Measurements from ENCODE around the gene KRTAP4-5.
"Not testable (repeated sequence)": the region's sequence is repeated elsewhere in the genome, so short reads cannot be mapped to it uniquely, and the experiment has no call there.

KRTAP4-5 gene

DNA sequence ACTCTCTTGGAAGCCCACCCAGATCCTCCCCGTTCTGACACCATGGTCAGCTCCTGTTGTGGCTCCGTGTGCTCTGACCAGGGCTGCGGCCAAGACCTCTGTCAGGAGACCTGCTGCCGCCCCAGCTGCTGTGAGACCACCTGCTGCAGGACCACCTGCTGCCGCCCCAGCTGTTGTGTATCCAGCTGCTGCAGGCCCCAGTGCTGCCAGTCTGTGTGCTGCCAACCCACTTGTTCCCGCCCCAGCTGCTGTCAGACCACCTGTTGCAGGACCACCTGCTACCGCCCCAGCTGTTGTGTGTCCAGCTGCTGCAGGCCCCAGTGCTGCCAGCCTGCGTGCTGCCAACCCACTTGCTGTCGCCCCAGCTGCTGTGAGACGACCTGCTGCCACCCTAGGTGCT, 44.3 kb downstream of the KRTAP4-5 start, which contains the start of gene KRTAP4-9:
Gene KRTAP4-9, plus strand, starts transcription at position 43 of the 400 bp plus-strand sequence. Its CDS starts 0 bp downstream, at position 43.
- not testable (repeated sequence) for DNase-seq

DNA sequence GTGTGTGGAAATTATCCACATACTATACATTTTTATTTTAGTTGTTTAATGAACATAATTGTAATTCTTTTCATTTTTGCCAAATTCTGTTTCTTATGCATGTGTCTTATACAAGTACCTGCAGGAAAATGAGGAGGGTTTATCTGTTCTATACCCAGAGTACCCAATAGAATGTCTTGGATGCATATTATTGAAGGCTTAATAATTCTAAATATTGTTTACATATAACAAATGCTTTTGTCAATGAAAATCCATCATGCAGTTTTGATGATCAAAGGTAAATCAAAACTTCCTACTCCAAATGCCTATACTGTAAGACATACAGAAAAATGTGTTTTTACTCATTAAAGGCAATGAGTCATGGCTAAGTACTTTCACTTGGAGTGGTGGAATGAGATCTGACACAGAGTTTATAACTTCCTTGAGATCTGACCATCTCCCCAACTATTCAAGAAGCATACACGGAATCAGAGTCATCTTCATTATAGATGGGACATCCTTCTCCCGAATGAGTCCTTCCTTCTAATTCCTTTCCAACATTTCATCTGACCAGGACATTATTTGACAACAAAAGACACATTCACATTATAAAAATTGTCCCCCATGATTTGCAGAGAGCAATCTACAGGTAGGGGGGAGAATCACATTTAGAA, 45.1 kb downstream of the KRTAP4-5 start:
- not testable (repeated sequence) for DNase-seq

DNA sequence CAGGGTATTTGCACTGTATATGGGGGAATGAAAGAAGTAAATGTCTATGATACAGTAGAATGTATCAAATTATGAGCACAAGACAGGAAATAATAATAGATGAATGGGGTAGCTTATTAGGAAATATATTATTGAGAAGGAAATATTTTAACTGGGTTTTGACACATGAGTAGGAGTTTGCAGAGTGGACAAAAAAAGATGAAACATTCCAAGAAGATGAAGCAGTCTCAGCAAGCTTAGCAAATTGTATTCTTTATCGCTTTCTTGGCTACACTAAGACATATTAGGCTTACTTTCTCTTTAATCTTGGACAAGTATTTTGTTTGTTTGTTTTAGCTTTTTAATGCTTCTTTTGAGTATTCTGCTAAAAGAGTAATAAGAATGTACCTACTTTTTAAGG, 45.7 kb downstream of the KRTAP4-5 start:
- no peak for DNase-seq

DNA sequence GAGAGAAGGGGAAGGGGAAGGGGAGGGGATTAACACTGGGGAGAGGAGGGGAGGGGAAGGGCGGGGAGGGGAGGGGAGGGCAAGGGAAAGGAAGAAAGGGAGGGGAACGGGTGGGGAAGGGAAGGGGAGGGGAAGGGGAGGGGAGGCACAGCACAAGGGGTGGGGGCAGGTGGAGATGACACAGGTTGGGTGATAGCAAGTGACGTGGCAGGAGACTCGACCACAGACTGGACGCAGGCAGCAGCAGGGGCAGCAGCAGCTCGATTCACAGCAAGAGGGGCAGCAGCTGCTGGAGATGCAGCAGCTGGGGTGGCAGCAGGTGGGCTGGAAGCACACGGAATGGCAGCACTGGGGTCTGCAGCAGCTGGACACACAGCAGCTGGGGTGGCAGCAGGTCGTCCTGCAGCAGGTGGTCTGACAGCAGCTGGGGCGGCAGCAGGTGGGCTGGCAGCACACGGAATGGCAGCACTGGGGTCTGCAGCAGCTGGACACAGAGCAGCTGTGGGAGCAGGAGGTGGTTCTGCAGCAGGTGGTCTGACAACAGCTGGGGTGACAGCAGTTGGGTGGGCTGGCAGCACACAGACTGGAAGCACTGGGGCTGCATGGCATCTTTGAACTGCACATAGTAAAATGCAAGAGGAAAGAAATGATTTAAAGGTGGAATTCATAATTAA, 47.9 kb downstream of the KRTAP4-5 start, which contains the start of gene KRTAP4-16:
Gene KRTAP4-16, minus strand, starts transcription at position 624 of the 674 bp plus-strand sequence. Its CDS starts 0 bp downstream, at position 624.
- DNase-seq: no peak

DNA sequence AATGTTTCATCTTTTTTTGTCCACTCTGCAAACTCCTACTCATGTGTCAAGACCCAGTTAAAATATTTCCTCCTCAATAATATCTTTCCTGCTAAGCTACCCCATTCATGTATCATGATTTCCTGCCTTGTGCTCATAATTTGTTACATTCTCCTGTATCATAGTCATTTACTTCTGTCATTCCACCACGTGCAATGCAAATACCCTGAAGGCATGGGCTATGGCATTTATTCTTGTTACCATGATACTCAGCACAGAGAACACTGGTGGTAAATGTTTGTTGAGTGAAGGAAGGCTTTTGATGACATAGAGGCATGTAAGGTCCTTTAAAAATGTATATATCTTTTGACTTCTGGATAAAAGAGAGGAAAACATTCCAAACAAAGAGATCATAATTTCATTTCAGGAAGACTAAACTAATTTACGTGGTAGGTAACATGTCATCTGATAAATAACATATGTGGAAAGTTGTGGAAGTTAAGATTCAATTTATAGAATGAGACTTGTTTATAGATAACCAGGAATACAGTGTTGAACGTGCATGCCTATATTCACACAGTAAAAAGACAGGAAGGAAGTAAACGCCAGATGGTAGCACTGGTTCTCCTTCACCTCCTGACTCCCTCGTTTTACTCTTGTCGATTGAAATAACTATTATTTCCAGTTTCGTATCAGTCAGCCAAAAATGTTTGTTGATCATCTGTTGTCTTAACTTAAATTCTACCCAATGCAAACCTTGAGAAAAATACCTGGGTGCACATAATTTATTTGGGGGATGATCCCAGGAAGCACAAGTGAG, 49.7 kb downstream of the KRTAP4-5 start:
- not testable (repeated sequence) for DNase-seq
